ENCODE data around the gene ARHGDIG.
"Not testable (repeated sequence)": the region's sequence is repeated elsewhere in the genome, so short reads cannot be mapped to it uniquely, and the experiment has no call there.

The ARHGDIG gene

DNA sequence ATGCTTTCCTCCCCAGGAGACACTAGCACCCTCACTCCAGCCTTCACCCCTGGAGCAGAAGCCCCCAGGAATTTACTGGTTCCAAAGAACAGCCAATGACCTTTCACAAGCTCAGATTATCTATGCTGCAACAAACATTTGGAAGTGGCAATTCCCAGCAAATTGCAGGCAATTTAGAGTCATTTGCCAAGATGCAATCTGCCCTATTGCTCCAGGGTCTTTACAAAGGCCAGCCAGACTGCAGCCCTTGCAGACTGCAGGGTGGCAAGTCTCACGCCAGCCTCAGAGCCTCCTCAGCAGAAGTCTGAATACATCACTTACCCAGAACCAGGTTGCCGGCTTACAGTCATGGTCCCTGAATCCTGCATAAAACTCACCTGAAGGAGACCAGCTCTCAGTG, 50.4 kb downstream of the ARHGDIG start:
- Histone ChIP-seq H3K4me3 (replicated peaks; ENCODE audit: insufficient read depth, low read length) (no peak overlapping the region), H3K27me3 (ENCODE audit: insufficient read depth, poor library complexity, severe bottlenecking) (no peaks in the 10 kb centered on the region), H3K27ac (replicated peaks) (0 out of 2 replicates have a peak overlapping the region, but pooled peaks have one; percentile 21)
- no peak for DNase-seq (ENCODE audit: low read depth in 1 of 2, low spot score in 1 of 2)
- TF ChIP-seq, protein P1, sequence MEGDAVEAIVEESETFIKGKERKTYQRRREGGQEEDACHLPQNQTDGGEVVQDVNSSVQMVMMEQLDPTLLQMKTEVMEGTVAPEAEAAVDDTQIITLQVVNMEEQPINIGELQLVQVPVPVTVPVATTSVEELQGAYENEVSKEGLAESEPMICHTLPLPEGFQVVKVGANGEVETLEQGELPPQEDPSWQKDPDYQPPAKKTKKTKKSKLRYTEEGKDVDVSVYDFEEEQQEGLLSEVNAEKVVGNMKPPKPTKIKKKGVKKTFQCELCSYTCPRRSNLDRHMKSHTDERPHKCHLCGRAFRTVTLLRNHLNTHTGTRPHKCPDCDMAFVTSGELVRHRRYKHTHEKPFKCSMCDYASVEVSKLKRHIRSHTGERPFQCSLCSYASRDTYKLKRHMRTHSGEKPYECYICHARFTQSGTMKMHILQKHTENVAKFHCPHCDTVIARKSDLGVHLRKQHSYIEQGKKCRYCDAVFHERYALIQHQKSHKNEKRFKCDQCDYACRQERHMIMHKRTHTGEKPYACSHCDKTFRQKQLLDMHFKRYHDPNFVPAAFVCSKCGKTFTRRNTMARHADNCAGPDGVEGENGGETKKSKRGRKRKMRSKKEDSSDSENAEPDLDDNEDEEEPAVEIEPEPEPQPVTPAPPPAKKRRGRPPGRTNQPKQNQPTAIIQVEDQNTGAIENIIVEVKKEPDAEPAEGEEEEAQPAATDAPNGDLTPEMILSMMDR (IDR thresholded peaks at IDR 0.05; ENCODE audit: insufficient read depth, low read length) = no peak
- TF ChIP-seq, protein P2, sequence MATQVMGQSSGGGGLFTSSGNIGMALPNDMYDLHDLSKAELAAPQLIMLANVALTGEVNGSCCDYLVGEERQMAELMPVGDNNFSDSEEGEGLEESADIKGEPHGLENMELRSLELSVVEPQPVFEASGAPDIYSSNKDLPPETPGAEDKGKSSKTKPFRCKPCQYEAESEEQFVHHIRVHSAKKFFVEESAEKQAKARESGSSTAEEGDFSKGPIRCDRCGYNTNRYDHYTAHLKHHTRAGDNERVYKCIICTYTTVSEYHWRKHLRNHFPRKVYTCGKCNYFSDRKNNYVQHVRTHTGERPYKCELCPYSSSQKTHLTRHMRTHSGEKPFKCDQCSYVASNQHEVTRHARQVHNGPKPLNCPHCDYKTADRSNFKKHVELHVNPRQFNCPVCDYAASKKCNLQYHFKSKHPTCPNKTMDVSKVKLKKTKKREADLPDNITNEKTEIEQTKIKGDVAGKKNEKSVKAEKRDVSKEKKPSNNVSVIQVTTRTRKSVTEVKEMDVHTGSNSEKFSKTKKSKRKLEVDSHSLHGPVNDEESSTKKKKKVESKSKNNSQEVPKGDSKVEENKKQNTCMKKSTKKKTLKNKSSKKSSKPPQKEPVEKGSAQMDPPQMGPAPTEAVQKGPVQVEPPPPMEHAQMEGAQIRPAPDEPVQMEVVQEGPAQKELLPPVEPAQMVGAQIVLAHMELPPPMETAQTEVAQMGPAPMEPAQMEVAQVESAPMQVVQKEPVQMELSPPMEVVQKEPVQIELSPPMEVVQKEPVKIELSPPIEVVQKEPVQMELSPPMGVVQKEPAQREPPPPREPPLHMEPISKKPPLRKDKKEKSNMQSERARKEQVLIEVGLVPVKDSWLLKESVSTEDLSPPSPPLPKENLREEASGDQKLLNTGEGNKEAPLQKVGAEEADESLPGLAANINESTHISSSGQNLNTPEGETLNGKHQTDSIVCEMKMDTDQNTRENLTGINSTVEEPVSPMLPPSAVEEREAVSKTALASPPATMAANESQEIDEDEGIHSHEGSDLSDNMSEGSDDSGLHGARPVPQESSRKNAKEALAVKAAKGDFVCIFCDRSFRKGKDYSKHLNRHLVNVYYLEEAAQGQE (IDR thresholded peaks at IDR 0.05; ENCODE audit: insufficient replicate concordance, low read depth) = no peak
- TF ChIP-seq GABPA (IDR thresholded peaks at IDR 0.05; ENCODE audit: low read depth) (no peak), SPI1 (IDR thresholded peaks at IDR 0.05; ENCODE audit: borderline replicate concordance, low read depth) (no peak), POLR2AphosphoS5 (IDR thresholded peaks at IDR 0.05; ENCODE audit: low read depth) (no peak)

DNA sequence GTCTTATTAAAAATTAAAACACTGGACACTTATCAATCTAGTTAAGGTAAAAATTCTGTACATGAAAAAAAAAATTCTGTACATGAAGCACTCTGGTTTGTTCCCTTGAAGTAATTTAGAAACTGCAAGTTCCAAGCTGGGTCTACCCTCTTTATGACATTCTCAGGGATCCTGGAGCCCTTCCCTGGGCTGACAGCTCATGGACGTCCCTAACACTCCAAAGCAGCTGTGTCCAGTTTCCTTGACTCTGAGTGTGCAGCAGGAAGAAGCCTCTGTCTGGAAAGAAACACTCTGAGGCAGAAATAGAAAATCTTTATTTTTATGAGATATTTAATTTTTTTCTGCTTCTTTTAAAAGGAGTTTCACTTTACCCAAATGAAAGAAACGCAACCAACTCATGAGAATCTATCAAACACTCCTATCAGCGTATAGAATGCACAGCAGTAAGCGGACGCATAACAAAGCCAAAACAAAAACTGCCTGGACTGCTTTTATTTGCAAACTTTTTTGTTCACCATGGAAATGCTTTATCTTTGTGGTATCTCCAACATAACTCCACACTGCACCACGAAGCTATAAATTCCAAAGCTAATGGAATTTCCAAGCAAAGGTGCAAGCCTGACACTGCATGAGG, 50.9 kb downstream of the ARHGDIG start:
- H3K4me3 ChIP-seq (replicated peaks; ENCODE audit: insufficient read depth, low read length); H3K27me3 ChIP-seq (ENCODE audit: insufficient read depth, poor library complexity, severe bottlenecking); DNase-seq (ENCODE audit: low read depth in 1 of 2, low spot score in 1 of 2): not testable (repeated sequence)
- H3K27ac ChIP-seq (replicated peaks) = 0 out of 2 replicates have a peak overlapping the region, but pooled peaks have one; percentile 21

Measured in HL-60 (cell line).